ENCODE results near the gene KIDINS220. TPM values are rescaled to one million over a fixed set of nuclear protein-coding genes. Genes with fewer than 3 reads are reported as not detected.

The KIDINS220 gene
- total RNA-seq: 115 and 126 TPM in 2 replicates

GRCh38 chr2:8836971-8837794, at the start of gene KIDINS220:
Gene KIDINS220 (minus strand): TSS chr2:8837613. CDS start chr2:8827093, 10,520 bp downstream.

GRCh38 chr2:8681786-8682692, 155.4 kb downstream of the KIDINS220 start, which contains the start of gene ID2:
Gene ID2 (plus strand): TSS chr2:8682056. CDS start chr2:8682166, 110 bp downstream.

Other genes starting within 250 kb of the KIDINS220 start
- 94.4 and 118 TPM in 2 replicates for gene ID2, start 155.6 kb downstream of the KIDINS220 start, total RNA-seq
- gene MBOAT2, start 166.1 kb upstream of the KIDINS220 start, total RNA-seq: 76.0 and 89.6 TPM in 2 replicates

Data from uterine smooth muscle cell (primary cell).